Memory B cell (primary cell): ENCODE results near the gene TRAK2.

ENCODE experiments used
- ATAC-seq: fragments of 150-1000 bp; cut with Tn5 transposase; 2 replicates; pipeline ENCODE4 v1.10.0; 2021; ENCODE audit warnings: low read depth, mild to moderate bottlenecking, moderate library complexity
- DNase-seq, 2 donors: peaks; one replicate each; pipeline ENCODE4 v3.0.0; 2022; ENCODE audit warnings: low spot score in 2 of 2
- H3K27ac Mint-ChIP-seq: one replicate; pipeline ENCODE4 v1.8.0; 2022; ENCODE audit warnings: mild to moderate bottlenecking, moderate library complexity, mixed read lengths
- H3K27me3 Mint-ChIP-seq: one replicate; pipeline ENCODE4 v1.8.0; 2022; ENCODE audit warnings: mixed read lengths
- H3K36me3 Mint-ChIP-seq: one replicate; pipeline ENCODE4 v1.8.0; 2022; ENCODE audit warnings: mild to moderate bottlenecking, mixed read lengths
- H3K4me1 Mint-ChIP-seq: one replicate; pipeline ENCODE4 v1.8.0; 2022; ENCODE audit warnings: mixed read lengths
- H3K4me3 Mint-ChIP-seq: one replicate; pipeline ENCODE4 v1.8.0; 2022; ENCODE audit warnings: mild to moderate bottlenecking, moderate library complexity, mixed read lengths
- H3K9me3 Mint-ChIP-seq: one replicate; pipeline ENCODE4 v1.8.0; 2022; ENCODE audit warnings: mixed read lengths

The TRAK2 gene

DNA sequence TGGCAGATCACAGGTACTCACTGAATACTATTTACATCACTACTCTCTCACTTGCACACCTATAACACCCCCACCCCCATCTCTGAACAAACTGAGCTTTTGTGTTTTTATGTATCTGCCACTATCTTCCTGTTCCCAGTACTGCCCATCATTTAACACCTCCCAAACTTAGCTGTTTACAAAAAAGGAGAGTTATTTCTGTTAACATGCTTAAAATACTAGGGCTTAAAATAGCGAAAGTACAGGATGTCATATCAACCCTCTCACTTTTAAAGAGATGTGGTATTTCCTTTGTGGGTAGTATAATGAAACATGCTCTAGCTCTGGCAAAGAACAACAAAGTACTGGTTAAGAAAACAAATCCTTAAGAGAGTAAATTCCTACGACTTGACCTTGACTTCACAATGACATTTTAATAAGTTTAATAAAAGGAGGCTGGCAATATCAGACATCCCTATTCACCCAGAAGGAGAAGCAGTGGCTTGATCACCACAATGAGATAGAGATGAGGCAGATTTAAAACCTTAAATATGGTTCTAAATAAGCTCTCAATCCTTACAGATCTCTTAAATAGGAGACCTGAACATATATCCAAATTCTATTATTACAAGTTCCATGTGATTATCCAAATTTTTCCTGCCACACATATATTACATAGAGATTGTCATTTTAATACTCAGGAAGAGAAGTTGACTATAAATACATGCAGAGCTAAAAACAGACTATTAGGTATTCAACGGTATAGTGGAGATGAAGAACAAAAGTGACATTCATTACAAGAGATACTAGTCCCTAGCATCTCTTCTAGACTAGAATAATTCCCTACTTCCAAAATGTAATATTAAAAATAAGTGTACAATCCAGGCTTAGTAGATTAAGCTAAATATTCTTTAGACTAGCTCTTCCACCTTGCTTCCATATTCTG is 36.9 kb downstream of the TRAK2 start:
- peaks cover 6% of the 10 kb centered on the region for H3K4me1 Mint-ChIP-seq
- no peaks in the 10 kb centered on the region for H3K9me3 Mint-ChIP-seq
- H3K27ac Mint-ChIP-seq: no peak overlapping the region
- H3K4me3 Mint-ChIP-seq: no peak overlapping the region
- peaks cover 11% of the 10 kb centered on the region for H3K36me3 Mint-ChIP-seq
- DNase-seq (no peak), ATAC-seq (peak; percentile 65)
- no peaks in the 10 kb centered on the region for H3K27me3 Mint-ChIP-seq

DNA sequence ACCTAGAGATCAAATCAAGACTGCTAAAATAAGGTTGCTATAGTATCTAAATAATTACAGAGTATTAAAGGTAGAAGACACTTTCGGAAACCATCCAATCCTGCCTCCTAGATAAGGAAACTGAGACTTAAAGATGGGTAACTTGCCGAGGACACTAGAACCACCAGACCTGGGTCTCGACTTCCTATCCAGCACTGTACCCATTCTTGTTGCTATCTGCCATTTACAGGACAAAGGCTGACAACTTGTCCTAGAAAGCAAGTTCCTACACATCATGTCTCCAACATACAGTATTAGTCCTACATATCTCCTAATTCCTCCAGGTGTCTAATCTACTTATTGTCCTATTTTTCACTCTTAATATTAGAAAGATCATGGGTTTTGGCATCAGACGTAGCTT is 37.7 kb downstream of the TRAK2 start:
- Mint-ChIP-seq H3K4me3 (no peak overlapping the region), H3K4me1 (peaks cover 4% of the 10 kb centered on the region), H3K9me3 (no peaks in the 10 kb centered on the region), H3K27me3 (no peaks in the 10 kb centered on the region), H3K36me3 (peaks cover 9% of the 10 kb centered on the region), H3K27ac (no peak overlapping the region)
- DNase-seq (no peak), ATAC-seq (peak; percentile 21)

DNA sequence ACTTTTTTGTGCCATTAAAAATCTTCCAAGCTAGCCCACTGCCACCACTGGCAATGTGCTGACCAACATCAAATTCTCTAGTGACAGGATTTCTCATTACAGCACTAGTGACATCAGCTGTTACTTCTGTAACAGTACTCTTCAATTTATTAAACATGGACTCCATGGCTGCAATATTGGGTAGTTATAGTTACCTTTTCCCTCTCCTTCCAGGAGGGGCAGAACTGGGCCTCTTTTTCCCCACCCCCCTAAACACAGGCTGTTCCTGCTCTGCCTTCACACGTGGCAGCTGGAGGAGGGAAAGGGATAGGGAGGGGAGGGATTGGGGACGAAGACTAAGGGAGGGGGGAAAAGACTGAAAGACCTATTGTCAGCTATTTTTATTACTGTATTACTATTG is 38.1 kb downstream of the TRAK2 start:
- peaks cover 4% of the 10 kb centered on the region for H3K4me1 Mint-ChIP-seq
- H3K27ac Mint-ChIP-seq: peak overlapping the region; percentile 30
- no peaks in the 10 kb centered on the region for H3K27me3 Mint-ChIP-seq
- no peak overlapping the region for H3K4me3 Mint-ChIP-seq
- peaks cover 9% of the 10 kb centered on the region for H3K36me3 Mint-ChIP-seq
- DNase-seq (no peak), ATAC-seq (no peak)
- H3K9me3 Mint-ChIP-seq: no peaks in the 10 kb centered on the region

DNA sequence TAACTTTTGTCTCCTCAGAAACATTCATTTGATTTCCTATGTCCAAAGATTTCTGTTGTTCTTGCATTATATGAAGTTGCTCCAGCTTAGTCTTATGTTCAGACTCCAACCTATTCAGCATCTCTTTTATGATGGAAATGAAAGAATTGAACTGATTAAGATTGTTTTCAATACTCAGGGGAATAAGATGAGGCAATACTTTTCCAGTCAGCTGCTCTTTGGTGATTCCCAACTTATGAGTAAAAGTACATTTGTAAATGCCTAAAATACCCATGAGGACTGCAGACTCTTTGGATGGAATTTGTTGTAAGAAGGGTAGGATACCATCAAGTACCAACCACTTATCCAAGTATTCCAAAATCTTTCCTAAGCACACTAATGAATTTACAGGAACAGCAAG is 39.8 kb downstream of the TRAK2 start:
- peaks cover 9% of the 10 kb centered on the region for H3K36me3 Mint-ChIP-seq
- H3K27me3 Mint-ChIP-seq: no peaks in the 10 kb centered on the region
- H3K4me1 Mint-ChIP-seq: peaks cover 6% of the 10 kb centered on the region
- H3K9me3 Mint-ChIP-seq: no peaks in the 10 kb centered on the region
- no peak for ATAC-seq
- no peak overlapping the region for H3K27ac Mint-ChIP-seq
- no peak for DNase-seq
- no peak overlapping the region for H3K4me3 Mint-ChIP-seq

DNA sequence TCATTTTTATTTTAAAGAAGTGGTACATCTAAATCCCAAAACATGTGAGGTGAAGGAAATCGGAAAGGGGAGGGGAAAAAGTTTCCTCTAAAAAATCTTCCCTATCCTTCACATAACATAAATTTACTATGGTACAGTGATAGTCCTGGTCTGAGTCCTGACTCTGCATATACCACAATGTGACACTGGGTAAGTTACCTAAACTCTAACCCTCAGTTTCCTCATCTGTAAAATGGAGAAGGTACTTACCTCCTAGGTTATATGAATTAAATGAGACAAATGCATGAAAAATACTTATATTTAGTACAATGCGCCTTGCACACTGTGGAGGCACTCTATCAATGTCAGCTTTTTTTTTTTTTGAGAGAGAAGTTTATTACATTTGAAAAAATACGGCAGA is 42.3 kb downstream of the TRAK2 start:
- no peak for DNase-seq
- no peak overlapping the region for H3K27ac Mint-ChIP-seq
- no peak for ATAC-seq
- H3K36me3 Mint-ChIP-seq: peaks cover 14% of the 10 kb centered on the region
- no peaks in the 10 kb centered on the region for H3K9me3 Mint-ChIP-seq
- H3K4me3 Mint-ChIP-seq: no peak overlapping the region
- H3K27me3 Mint-ChIP-seq: no peaks in the 10 kb centered on the region
- H3K4me1 Mint-ChIP-seq: peaks cover 9% of the 10 kb centered on the region

DNA sequence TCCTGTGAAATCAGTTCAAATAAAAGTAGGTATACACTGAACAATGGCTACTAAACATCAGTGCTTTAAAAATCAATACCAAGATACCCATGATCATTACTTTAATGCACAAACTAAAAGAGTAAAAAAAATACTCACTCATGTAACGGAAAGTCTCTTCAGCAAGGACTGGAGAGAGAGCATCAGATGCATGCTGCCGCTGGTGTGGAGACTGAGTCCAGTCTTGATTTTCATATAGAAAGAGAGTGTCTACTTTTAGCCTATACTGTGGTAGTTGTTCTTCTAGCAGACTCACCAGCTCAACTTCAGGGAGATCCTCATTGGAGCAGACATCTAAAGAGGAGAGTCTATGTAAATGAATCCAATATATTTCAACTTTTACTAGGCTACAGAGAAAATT is 44.0 kb downstream of the TRAK2 start:
- peaks cover 7% of the 10 kb centered on the region for H3K4me1 Mint-ChIP-seq
- H3K27me3 Mint-ChIP-seq: no peaks in the 10 kb centered on the region
- DNase-seq (no peak), ATAC-seq (no peak)
- no peak overlapping the region for H3K27ac Mint-ChIP-seq
- peaks cover 16% of the 10 kb centered on the region for H3K36me3 Mint-ChIP-seq
- H3K4me3 Mint-ChIP-seq: no peak overlapping the region
- no peaks in the 10 kb centered on the region for H3K9me3 Mint-ChIP-seq

DNA sequence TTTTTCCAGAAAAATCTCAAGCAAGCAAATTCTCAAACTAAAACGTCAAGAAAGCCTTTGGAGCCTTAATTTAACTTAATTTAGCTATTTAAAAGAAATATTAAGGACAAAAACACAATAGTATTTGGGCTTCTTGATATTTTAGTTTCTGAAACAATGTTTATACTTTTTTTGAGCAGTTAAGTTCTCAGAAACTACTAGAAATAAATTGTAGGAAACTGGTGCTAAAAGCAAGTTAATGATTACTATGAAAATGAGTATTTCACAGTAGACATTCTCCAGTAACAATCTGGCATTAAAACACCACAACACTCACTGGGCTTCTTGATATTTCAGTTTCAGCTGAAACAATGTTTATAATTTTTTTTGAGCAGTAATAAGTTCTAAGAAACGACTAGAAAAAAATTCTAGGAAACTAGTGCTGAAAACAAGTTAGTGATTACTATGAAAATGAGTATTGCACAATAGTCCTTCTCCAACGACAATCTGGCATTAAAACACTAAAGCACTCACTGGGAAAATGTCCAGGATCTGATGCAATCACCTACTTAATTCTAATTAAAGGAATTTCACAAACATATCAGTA is 45.1 kb downstream of the TRAK2 start:
- Mint-ChIP-seq H3K27ac (no peak overlapping the region), H3K27me3 (no peaks in the 10 kb centered on the region), H3K36me3 (peaks cover 11% of the 10 kb centered on the region), H3K4me1 (peaks cover 5% of the 10 kb centered on the region), H3K4me3 (no peak overlapping the region), H3K9me3 (no peaks in the 10 kb centered on the region)
- DNase-seq: no peak
- no peak for ATAC-seq

DNA sequence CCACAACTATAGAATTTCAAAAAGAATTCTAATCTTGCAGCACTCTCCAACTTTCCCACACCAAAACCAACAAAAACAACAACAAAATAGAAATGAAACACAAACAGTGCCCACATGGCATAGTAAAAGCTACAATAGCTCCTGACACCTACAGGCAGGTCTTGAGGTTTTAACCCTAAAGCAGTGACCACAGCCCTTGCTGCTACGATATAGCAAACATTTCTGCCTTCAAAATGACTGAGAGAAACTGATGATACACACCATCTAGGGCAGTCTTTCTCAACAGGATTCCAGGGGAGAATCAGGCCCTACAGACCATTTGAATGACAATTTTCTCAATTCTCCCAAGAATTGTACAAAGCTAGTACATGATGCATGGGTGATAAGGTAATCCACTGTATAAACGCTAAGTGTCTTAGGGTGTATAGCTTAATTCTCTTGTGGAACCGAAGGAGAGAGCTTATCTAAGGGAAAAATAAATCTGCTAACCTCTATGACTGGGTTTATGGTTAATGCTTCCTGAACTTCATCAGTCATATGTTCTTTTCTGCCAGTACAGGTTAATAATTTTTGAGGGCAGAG is 46.5 kb downstream of the TRAK2 start:
- Mint-ChIP-seq H3K4me3 (no peak overlapping the region), H3K27me3 (no peaks in the 10 kb centered on the region), H3K9me3 (no peaks in the 10 kb centered on the region), H3K27ac (no peak overlapping the region), H3K4me1 (peaks cover 5% of the 10 kb centered on the region), H3K36me3 (peaks cover 8% of the 10 kb centered on the region)
- DNase-seq: no peak
- no peak for ATAC-seq

DNA sequence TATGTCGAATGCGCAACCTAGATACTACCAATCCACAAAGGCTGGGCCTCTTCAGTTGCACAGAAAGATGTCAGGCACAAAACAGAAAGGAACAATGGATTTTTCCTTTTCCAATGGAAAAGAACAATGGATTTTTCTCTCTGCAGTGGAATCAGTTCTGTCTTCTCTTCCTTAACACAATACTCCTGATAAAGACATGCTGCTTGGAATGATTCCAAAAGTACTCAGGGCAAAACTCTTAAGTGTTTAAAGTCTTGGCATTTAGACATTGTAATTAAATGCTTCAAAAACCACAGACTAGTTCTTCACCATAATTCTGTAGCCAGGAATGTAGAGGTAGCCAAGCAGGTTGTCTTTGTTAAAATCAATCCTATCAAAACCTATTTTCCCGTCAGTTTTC is 47.4 kb downstream of the TRAK2 start:
- DNase-seq (no peak), ATAC-seq (no peak)
- no peaks in the 10 kb centered on the region for H3K9me3 Mint-ChIP-seq
- peaks cover 5% of the 10 kb centered on the region for H3K4me1 Mint-ChIP-seq
- H3K27me3 Mint-ChIP-seq: no peaks in the 10 kb centered on the region
- H3K27ac Mint-ChIP-seq: no peak overlapping the region
- peaks cover 9% of the 10 kb centered on the region for H3K36me3 Mint-ChIP-seq
- H3K4me3 Mint-ChIP-seq: no peak overlapping the region

DNA sequence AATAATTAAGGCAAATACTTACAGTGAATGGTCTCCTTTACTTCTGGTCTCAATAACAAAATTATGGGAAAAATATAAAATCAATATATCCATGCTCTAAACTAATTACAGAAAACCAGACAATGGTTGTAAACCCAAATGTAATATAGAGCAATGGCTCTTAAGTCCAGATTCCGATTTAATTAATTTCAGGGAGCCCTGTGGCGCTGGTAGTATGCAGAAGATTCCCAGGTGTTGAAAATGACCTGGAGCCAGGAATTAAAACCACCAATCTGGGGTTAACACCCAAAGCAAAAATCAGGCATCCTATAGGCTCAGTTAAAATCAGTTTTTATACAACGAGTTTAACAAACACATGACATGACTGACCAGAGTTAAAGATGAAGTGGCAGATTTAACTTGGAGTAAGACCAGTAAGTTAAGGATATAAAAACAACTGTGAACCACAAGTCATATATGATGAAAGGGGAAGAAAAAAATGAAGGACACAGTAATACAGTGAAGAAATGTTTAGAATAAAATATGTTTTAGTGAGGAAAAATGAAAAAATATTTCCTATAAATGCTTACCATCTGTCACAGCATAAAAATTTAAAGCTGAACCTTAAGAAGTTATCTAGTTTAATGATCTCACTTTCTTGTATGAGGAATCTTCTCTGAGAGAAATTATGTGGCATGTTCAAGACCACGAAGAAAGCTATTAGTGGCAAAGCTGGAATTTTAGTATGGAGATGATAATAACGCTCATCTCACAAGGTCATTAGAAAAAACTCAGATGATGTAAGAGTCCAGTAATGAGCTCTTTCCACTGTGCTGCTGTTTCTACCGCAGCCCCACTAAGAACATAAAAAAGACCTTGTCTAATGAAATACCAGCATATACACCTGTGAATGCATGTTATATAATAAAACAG is 48.4 kb downstream of the TRAK2 start:
- H3K27me3 Mint-ChIP-seq: no peaks in the 10 kb centered on the region
- peaks cover 11% of the 10 kb centered on the region for H3K36me3 Mint-ChIP-seq
- ATAC-seq (no peak), DNase-seq (no peak)
- H3K4me1 Mint-ChIP-seq: peaks cover 3% of the 10 kb centered on the region
- H3K27ac Mint-ChIP-seq: no peak overlapping the region
- no peaks in the 10 kb centered on the region for H3K9me3 Mint-ChIP-seq
- H3K4me3 Mint-ChIP-seq: no peak overlapping the region

DNA sequence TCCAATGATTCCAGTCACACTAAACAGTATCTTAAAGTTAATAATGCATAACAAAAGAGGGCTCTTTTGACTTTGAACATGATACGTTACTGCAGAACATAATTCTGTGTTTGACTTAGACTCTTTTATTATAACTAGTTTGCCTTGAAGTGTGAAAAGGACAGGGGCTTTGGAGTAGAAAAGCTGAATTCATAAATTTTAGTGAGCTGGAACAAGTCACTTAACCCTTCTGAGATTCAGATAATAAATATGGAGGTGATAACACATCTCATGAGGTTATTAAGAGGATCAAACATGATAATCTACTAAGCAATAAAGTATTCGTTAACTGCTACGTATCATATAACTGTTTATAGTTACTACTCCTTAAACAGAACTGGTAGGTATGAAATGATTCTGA is 49.4 kb downstream of the TRAK2 start:
- Mint-ChIP-seq H3K4me3 (no peak overlapping the region), H3K36me3 (peaks cover 13% of the 10 kb centered on the region), H3K9me3 (no peaks in the 10 kb centered on the region), H3K27me3 (no peaks in the 10 kb centered on the region), H3K27ac (no peak overlapping the region), H3K4me1 (peaks cover 3% of the 10 kb centered on the region)
- DNase-seq (no peak), ATAC-seq (no peak)

DNA sequence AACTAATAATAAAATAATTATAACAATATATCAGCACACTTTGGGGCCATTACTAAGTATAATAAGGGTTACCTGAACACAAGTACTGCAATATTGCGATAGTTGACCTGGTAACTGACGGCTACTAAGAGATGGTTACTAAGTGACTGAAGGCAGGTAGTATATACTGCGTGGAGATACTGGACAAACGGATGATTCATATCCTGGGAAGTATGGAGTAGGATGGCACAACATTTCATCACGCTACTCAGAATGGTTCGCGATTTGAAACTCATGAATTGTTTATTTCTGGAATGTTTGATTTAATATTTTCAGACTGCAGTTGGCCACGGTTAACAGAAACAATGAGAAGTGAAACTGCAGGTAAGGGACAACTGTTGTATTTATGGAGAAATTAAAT is 54.7 kb downstream of the TRAK2 start:
- Mint-ChIP-seq H3K27ac (no peak overlapping the region), H3K4me3 (no peak overlapping the region), H3K36me3 (peaks cover 20% of the 10 kb centered on the region), H3K4me1 (no peaks in the 10 kb centered on the region), H3K9me3 (no peaks in the 10 kb centered on the region), H3K27me3 (no peaks in the 10 kb centered on the region)
- no peak for DNase-seq
- no peak for ATAC-seq

DNA sequence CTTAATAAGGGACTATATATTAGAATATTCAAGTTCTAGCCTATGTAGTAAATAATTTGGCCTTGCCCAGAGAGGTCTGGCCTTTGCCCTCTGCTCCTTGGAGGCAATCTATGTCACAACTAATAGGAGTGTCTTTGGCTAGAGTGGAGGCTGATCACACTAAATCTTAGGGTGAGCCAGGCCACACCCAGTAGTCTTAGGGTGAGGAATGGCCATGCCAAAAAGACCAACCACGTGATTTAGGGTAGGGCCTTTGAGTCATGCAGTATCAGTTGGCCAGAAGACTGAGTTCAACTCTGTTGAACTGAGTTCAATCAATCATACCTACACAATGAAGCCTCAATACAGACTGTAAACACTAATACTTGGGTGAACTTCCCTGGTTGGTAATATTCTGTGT is 68.1 kb downstream of the TRAK2 start:
- no peak for ATAC-seq
- Mint-ChIP-seq H3K27ac (no peak overlapping the region), H3K36me3 (peaks cover 38% of the 10 kb centered on the region), H3K4me1 (no peaks in the 10 kb centered on the region), H3K4me3 (no peak overlapping the region), H3K27me3 (no peaks in the 10 kb centered on the region), H3K9me3 (peaks cover 4% of the 10 kb centered on the region)
- DNase-seq: no peak
